Activated CD4-positive, alpha-beta T cell treated with anti-CD3 and anti-CD28 coated beads for 24 hours (primary cell): ENCODE data around the gene SEPTIN7.

Source experiments
- DNase-seq, 2 donors: peaks; one replicate each; pipeline ENCODE4 v3.0.0-alpha.2; 2020; ENCODE audit warnings: low read depth in 2 of 2

The SEPTIN7 gene

GRCh38 chr7:35831208-35831607 is 30.4 kb downstream of the SEPTIN7 start:
- no peak for DNase-seq

GRCh38 chr7:35839860-35840854 is 39.3 kb downstream of the SEPTIN7 start:
- DNase-seq = no peak

DNA sequence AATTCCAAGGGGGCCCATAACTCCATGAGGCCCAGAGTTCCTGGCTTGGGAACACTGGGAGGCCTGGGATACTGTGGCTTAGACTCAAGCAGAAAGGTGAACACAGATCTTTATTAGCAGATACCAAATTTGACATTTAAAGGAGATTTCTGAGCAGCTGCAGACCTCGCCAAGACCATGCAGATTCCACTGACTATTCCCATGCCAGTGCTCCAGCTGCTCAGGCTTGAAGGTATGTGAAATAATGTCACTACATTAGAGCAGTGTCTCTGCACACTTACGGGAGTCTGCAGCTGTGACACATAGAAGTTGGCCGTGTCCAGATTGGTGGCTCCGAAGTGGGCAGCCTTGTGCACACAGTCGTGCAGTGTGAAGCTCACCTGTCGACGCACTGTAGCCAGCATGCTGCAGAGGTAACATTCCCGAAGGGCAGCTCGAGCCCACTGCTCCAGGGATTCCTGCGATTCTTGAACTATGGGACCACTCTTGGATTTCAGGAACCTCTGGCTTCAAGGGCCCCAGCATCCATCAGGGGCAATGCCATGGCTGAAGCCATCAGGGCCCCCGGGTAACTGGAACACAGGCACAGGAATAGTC is 46.1 kb downstream of the SEPTIN7 start:
- DNase-seq = no peak

DNA sequence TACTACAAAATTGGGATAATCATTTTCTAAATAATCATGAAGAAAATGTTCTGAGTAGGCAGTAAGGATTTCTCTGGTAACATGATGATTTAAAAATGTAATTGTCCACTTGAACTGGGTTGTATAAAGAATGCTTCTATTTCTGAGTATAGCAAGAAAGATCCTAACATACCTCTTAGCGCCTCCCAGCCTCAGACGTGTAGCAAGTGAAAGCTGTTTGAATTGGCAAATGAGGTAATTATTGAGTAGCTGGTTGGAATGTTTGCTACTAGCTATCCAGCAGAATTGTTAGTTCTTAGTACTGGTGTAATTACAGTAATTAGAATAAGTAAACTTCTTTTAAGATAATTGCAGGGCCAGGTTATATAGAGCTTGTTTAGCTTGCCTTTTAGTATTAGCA is 47.9 kb downstream of the SEPTIN7 start:
- DNase-seq = no peak

- DNase-seq = no peak
Observed at GRCh38 chr7:35849158-35849831, 48.4 kb downstream of the SEPTIN7 start.

- no peak for DNase-seq
Observed at GRCh38 chr7:35849954-35850353, 49.1 kb downstream of the SEPTIN7 start.
